Left renal cortex interstitium (tissue), 4 donors: ENCODE results near the gene FEM1C. TPM values are rescaled to one million over a fixed set of nuclear protein-coding genes. Genes with fewer than 3 reads are reported as not detected.

Experiments used
- DNase-seq, 4 donors: peaks; one replicate each; pipeline ENCODE4 v3.0.0-alpha.2; 2013; ENCODE audit warnings: low read depth in 4 of 4, low spot score in 2 of 4, missing footprints in 1 of 4
- polyA plus RNA-seq, 4 donors: library from polyadenylated mRNA; unstranded; fragments of 120-200 nt; gene quantifications; one replicate each; pipeline ENCODE4 v1.2.1, GENCODE V29; 2013; ENCODE audit not compliant: insufficient read length in 4 of 4

Gene FEM1C
- polyA plus RNA-seq, 4 donors = 19.6 to 22.1 (median 21.1) TPM

DNA sequence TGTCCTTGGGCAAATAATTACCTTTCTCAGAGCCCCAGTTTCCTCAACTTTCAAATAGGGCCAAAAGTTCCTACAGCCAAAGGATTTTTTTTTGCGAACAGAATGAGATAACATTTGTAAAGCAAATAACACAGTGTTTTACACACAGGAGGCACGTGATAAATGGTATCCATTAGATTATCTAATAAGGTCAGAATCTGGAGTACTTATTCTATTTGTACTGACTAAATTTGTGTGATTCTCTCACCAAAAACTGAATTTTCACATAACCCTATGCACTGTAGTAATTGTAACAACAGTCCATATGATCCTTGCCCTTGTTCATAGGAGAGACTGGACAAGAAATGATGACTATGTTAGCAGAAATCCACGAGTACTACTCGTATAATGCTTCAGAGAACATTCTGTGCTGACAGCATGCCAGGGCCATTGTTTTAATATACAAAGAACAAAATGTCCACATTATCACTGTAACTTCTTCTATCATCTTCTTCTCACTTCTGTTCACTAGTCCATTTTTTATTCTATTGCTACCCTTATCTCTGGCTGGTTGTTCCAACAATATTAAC is 13.9 kb upstream of the FEM1C start:
- no peak for DNase-seq

DNA sequence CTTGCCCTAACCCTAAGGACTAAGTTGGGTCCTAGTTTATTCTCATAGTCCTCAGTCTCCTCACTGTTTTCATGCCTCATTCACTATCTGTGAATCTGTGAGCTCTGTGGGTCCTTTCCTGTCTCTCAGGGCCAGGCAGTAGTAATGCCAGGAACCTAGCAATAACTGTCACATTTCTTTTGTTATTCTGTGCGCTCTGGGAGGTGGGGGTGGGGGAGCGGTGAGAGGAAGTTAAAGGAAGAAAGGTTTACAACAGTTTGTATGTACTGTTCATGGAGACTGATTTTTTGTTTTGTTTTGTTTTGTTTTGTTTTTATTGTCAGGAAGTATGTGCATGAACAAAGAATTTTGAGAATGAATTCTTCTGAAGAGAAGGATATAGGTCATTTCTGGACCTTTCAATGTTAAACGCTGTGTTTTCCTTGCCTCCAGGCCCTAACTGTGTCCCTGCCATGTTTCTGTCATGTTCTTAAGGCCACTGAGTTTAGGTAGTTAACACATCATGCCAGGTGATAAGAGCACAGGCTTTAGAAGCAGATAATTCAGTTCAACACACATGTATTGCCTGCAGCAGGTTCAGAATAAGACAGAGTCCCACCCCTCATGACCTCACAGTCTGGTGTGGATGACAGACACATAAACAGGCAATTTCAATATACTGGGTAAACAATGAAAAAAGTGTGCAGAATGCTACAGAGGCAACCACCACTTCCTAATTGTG is 13.3 kb upstream of the FEM1C start:
- DNase-seq = no peak

DNA sequence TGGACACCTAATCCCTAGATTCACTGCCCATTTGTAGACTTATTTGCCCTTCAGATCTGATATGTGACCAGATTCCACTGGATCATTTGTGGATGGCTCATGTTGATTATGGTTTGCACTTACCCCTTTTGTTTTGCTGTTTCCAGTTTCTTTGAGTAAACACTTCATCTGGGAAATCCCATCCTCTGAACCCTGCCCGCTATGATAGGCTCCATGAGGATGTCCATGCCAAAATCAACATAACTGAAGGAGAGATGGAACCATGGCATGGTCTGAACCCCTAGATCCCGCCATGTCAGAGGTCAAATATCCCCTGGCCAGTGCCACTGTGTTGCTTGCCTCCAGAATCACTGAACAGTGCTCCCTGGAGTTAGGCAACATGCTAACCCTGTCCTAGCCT is 11.7 kb upstream of the FEM1C start:
- no peak for DNase-seq

GRCh38 chr5:115555084-115555633 is 10.6 kb upstream of the FEM1C start:
- no peak for DNase-seq

DNA sequence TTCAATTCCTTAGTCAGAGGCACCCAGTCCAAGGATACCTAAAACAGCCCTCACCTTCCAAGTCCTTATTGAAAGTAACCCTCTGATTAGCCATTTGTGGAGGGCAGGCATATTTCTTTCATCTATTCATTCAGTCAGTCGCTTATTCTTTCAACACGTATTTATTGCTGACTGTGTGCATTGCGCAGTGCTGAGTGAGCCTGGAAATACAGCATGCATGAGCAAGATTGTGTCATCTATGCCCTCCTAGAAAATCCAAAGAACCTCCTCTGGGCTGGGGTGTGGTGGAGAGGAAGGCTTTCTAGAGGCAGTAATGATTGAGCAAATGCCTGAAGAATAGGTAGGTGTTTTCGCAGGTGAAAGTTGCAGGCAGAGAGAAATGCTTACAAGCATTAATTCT is 8.5 kb upstream of the FEM1C start:
- no peak for DNase-seq

DNA sequence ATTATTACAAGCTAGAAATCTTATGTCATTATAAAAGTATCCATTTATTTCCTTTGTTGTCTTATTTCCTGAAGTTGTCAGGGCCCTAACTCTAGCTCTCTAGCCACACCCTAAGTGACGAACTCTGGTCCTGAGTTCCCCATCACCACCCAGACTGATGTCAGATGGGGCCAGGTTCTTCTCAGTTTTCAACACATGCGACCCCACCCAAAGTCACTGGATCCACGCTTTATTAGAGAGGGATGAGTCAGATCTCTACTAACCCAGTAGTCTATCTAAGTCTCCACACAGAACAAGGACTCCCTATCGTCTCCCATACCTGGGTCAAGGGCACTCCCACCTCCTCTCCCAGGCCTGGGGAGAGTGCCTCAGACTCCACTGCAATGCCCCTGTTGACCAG is 6.8 kb upstream of the FEM1C start:
- no peak for DNase-seq

DNA sequence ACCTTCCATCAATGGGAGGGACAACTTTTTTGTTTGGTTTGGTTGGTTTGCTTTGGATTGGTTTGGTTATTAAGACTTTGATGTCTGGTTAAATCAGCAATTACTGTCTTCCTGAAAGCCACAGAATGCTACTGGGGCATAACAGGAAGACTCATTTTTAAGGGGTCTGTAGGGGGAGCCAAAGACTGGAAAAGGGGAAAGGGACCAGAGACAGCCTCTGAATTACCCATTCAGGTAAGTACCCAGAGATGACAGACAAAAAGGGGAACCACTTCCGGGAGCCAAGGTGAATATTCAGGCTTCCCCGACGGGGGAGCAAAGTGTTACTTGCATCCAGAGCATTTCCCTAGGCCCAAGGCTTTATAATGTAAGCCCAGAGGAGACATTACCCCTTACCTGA is 4.6 kb upstream of the FEM1C start:
- DNase-seq = no peak

DNA sequence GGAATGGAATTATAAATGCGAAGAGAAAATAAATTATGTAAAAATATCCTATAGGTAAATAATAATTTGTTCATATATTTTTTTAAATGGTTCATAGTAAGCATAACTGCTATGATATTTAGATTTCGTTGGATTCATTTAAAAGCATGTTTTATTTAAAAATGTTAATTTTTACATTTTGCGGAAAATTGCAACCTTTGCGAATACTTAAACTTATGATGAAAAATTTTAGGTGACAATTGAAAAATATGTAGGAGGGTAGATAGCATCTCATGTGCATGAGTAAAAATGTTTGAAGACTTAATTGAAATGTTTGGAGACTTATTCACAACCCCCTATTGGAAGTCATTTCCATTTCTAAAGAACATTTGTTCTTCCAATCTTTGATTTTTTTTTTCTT is 4.1 kb upstream of the FEM1C start:
- DNase-seq = no peak

DNA sequence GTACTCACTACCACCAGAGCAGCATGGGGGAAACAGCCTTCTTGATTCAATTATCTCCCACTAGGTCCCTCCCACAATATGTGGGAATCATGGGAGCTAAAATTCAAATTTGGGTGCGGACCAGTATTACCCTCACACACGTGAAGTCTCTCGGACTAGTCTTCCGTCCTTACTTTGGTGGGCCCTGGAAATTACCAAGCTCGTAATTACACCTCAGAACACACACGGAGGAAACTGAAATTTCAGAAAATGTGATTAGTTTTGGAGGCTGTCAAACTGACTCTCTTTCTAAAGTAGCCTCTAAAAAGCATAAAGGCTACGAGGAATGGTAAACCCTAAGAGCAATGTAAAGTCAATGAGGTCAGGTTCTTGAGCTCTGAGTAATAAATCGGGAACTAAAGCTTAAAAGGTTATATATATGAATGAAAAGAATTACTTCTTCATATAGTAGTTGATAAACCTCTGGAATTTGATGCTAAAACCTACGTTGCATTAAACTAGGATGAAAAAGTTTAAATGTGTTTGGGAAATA is 842 bp upstream of the FEM1C start:
- DNase-seq = no peak

GRCh38 chr5:115544043-115544435 is 536 bp downstream of the FEM1C start:
- peak in 2 of 4 donors; percentile 58 to 68 for DNase-seq

DNA sequence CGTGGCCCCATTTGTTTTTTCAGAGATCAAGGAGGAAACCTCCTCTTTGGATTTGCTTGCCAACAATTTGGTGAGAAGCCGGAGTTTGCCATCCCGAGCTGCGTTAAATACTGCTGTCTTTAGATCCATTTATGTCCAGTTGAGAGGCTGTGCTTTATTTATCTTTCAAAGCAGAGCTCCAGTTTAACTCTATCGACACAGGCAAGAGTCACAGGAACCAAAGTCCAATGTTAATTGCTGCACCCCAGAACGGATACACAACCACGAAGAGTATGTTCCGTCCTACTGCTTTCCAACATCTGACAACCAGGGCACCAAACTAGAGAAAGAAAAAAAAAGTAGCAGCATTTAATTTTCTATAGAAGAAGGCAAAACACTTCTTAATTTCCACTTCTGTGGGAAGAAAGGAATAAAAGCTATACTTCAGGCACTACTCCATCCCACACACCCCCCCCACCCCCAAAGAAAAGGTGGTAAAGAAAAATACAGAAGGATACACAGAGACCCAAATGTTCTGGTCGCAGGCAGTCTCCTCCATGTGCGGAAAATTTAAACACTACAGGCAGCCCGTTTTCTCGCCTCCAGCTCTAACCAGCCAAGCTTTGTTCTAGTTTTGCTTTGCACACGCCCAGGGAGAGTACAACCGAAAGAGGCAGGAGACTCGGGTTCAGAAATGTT is 1.1 kb downstream of the FEM1C start:
- peak in 2 of 4 donors; percentile 25 to 37 for DNase-seq

DNA sequence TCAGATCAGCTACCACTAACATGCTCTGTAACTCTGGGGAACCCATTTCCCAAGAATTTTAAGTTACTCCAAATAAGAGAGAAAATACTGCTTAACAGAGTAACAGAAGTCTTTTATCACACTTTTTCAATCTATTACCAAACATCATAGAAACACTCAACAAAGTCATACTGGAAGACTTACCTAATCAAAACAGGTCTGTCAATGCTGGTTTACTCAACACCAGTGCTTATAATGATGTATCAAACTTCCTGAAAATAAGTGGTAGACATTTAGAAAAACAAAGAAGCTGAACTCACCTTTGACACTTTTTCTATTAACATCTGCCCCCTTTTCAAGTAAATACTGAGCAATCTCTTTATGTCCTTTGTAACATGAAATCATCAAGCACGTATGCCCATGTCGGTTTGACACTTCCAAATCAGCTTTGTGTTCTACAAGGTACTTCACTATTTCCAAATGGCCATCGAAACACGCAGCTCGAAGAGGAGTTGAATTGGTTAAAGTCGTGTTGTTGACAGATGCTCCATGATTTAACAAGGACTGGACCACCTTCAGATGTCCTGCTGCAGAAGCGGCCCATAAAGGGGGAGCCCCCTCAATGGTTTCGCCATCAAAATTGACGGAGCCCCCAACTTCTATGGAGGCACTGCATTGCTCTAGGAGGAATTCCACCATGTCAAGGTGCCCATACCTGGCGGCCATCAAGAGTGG is 1.8 kb downstream of the FEM1C start:
- peak in 1 of 4 donors; percentile 23 for DNase-seq

DNA sequence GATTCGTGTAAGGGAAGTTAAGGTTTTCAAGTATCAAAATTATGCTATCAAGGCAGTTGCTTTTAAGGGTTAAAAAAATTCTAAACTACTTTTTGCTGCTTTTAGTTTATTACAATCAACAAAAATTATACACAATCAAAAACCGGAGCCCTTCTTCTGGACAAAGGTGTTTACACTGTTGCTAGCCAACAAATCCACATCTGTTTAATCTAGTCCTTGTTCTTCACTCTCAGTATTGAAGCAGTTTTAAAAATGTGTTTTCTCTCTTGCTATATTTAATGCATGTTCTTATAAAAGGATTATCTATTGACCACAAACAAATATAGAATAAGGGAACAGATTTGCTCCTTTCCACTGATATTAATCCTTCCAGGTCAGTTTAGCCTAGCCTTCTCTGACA is 2.5 kb downstream of the FEM1C start:
- peak in 1 of 4 donors; percentile 29 for DNase-seq

GRCh38 chr5:115541611-115542010 is 3.0 kb downstream of the FEM1C start:
- no peak for DNase-seq

- DNase-seq = no peak
Measured at GRCh38 chr5:115535479-115536035, 9.0 kb downstream of the FEM1C start.

GRCh38 chr5:115532517-115532916 is 12.1 kb downstream of the FEM1C start:
- no peak for DNase-seq

DNA sequence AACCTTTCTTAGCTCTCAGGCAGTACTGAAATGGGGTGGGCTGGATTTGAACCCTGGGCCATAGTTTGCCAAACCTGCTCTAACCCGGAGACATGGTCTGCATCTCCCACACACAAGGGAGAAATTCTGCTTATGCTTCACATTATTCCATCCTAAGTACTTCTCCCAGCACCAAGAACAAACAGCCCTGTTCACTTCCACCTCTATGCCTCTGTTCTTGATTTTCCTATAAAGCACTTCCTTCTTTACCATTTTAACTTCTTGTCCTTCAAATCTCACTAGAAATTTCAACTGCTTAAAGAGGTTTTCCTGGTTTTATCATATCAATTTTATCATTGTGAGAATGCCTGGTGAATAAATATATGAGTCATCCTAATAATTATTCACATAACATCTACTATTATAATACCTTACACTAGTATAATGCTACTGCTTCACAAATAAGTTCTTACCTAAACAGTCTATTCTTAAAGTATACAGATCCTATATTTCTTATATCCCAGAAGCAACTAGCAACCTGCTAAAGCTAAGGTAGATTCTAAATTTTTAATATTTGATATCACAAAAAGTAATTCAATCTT is 12.7 kb downstream of the FEM1C start:
- DNase-seq = no peak

GRCh38 chr5:115531380-115531779 is 13.2 kb downstream of the FEM1C start:
- no peak for DNase-seq

DNA sequence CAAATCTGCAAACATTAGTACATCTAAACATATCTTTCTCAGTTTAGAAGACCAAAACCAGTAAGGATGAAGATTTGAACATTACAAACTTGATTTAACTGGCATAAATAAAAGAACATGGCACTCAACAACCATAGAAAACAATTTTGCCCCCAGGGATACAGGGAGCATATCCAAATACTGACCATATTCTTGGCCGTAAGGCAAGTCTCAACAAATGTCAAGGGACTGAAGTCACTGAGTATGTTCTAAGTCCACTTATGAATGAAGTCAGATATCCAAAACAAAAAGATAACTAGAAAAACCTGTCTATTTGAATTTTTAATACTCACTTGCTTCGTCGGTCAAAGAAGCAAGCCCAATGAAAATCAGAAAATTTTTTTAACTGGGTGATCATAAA is 14.1 kb downstream of the FEM1C start:
- DNase-seq = no peak

DNA sequence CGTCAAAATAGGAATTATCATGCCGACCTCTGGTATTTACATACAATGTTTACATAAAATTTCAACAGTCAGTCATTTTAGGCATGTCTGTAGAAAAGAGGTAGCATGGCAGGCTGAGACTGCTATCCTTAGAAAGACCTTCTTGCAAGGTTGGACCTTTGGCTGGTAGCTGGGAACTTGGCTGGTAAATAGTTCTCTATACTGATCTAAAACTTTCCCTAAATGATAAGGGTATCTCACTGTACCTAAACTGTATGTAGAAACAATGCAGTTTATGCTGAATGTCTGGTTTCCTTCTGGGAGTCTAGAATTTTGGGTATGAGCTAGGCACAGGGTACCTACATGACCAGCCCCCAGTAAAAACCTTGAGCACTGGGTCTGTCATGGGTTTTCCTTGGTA is 18.0 kb downstream of the FEM1C start:
- no peak for DNase-seq
